ENCODE results near the gene UBASH3A. TPM values are rescaled to one million over a fixed set of nuclear protein-coding genes. Genes with fewer than 3 reads are reported as not detected.

Gene UBASH3A
- total RNA-seq, 4 donors from 2014 or later: 0.40 TPM; not detected in 3

DNA sequence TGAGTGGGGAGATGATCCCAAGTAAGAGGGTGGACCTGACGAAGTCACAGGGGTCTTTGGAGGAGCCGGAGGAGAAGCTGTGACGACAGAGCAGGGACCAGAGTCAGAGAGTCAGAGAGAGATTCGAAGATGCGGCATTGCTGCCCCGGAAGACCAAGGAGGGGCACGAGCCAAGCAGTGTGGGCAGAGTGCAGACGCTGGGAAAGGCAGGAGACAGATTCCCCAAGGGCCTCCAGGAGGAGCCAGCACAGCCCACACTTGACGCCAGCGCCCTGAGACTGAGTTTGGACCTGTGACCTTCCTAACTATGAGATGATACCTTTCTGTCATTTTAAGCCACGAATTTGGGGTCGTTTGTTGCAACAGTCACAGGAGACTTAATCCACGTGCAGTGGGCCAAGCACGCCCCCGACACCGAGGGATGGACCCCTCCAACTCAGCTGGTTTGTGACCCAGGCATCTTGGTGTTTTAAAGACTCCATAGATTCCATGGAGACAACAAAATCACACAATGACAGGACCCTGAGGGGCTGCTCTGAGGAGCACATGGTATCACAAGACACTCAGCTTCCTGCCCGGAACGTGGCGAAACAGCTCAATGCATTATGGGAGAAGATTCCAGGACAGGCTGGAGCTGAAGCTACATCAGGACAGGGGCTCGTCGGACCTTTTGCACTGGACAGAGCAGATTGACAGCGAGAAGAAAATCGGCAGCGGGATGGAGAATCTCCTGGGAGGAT, 26.3 kb upstream of the UBASH3A start:
- Histone ChIP-seq H3K36me3 (no peaks in the 10 kb centered on the region), H3K27me3 (peaks cover 38% of the 10 kb centered on the region), H3K4me3 (no peak overlapping the region), H3K27ac (no peak overlapping the region), H3K9me3 (peaks cover 0 to 12% (median 0%) of the 10 kb centered on the region in 3 donors), H3K4me1 (no peaks in the 10 kb centered on the region)
- 66 to 79% methylated on average over 5 to 18 of the region's 24 CpGs for WGBS, 2 donors (ENCODE audit: low coverage in 1 of 2)
- ATAC-seq: no peak
- no peak for TF ChIP-seq EP300 (IDR thresholded peaks at IDR 0.05)
- TF ChIP-seq, protein P1, sequence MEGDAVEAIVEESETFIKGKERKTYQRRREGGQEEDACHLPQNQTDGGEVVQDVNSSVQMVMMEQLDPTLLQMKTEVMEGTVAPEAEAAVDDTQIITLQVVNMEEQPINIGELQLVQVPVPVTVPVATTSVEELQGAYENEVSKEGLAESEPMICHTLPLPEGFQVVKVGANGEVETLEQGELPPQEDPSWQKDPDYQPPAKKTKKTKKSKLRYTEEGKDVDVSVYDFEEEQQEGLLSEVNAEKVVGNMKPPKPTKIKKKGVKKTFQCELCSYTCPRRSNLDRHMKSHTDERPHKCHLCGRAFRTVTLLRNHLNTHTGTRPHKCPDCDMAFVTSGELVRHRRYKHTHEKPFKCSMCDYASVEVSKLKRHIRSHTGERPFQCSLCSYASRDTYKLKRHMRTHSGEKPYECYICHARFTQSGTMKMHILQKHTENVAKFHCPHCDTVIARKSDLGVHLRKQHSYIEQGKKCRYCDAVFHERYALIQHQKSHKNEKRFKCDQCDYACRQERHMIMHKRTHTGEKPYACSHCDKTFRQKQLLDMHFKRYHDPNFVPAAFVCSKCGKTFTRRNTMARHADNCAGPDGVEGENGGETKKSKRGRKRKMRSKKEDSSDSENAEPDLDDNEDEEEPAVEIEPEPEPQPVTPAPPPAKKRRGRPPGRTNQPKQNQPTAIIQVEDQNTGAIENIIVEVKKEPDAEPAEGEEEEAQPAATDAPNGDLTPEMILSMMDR (IDR thresholded peaks at IDR 0.05): no peak
- no peak for TF ChIP-seq POLR2AphosphoS5 (IDR thresholded peaks at IDR 0.05)
- TF ChIP-seq POLR2A (IDR thresholded peaks at IDR 0.05): no peak

DNA sequence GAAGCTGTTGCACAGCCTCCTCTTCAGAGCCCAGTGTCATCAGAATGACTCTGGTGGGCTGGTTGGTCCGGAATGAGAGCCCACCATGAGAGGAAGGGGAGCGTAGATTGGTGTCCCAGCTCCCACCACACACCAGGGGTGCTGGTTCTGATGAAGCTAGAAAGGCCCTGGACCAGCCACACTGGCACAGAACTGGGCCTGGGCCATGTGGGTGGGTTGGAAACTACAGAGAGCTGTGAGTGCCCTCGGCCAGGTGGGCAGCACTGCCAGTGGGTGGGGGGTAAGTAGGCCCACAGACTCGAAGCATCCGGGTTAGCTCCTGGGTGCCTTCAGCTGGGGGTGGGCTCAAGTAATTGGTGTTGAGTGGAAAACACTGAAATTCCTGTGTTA, 25.8 kb upstream of the UBASH3A start:
- peaks cover 41% of the 10 kb centered on the region for H3K27me3 ChIP-seq
- peaks cover 0 to 18% (median 0%) of the 10 kb centered on the region in 3 donors for H3K9me3 ChIP-seq
- H3K27ac ChIP-seq: no peak overlapping the region
- no peaks in the 10 kb centered on the region for H3K36me3 ChIP-seq
- ATAC-seq: no peak
- no peak overlapping the region for H3K4me3 ChIP-seq
- no peak for TF ChIP-seq POLR2A (IDR thresholded peaks at IDR 0.05)
- WGBS, 2 donors (ENCODE audit: low coverage in 1 of 2): no CpG with 5 or more reads among the region's 5 CpGs
- no peaks in the 10 kb centered on the region for H3K4me1 ChIP-seq

DNA sequence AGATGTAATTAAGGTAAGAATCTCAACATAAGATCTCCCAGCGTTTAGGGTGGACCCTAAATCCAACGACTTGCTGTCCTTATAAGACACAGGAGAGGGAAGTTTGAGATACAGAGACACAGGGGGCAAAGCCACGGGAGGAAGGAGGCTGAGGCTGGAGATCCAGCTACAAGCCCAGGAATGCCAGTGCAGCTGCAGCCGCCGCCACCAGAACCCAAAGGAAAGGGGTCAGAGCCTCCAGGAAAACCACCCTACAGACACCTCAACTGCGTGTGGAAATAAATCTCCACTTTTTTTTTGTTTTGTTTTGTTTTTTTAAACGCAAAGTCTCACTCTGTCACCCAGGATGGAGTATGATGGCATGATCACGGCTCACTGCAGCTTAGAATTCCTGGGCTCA, 25.3 kb upstream of the UBASH3A start:
- no peak for ATAC-seq
- Histone ChIP-seq H3K27me3 (peaks cover 45% of the 10 kb centered on the region), H3K4me3 (no peak overlapping the region), H3K9me3 (peaks cover 0 to 21% (median 0%) of the 10 kb centered on the region in 3 donors), H3K4me1 (no peaks in the 10 kb centered on the region), H3K27ac (no peak overlapping the region), H3K36me3 (no peaks in the 10 kb centered on the region)
- TF ChIP-seq POLR2A (IDR thresholded peaks at IDR 0.05): no peak
- TF ChIP-seq, protein P1 (IDR thresholded peaks at IDR 0.05): no peak
- 62 to 71% methylated on average over 3 to 5 of the region's 8 CpGs for WGBS, 2 donors (ENCODE audit: low coverage in 1 of 2)

DNA sequence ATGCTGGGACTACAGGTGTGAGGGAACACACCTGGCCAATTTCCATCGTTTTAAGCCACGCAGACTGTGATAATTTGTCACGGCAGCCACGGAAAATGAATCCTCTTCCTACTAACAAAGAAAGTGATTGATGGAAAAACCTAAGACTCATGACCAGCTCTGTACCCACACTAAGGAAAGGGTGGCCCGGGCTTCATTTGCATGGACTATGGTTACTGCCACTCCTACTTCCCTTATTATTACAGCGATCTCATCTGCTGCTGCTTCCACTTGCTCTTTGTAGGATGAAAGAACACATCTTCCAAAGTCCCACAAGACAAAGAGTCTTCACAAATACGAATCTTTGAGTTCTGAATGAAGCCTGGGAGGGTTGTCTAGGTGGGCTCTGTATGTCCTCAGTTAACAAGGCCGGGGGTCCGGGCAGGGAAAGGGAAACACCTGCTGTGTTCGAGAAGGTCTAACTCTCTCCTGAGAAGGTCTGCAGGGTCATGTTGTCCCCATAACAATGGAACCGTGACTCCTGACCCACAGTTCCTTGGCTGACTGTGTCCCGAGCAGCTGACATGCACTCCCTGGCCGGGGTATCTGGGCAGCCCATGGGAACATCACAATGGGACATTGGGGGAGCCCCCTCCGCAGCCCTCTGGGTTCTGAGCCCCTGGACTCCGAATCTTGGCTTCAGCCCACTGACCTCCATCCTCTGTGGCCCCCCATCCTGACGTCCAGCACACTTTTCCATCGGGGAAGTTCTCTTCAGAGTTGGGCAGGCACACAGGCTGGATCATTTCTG, 24.1 kb upstream of the UBASH3A start:
- Histone ChIP-seq H3K4me1 (no peaks in the 10 kb centered on the region), H3K27ac (no peak overlapping the region), H3K27me3 (peaks cover 49% of the 10 kb centered on the region), H3K9me3 (peaks cover 0 to 21% (median 0%) of the 10 kb centered on the region in 3 donors), H3K4me3 (no peak overlapping the region), H3K36me3 (no peaks in the 10 kb centered on the region)
- WGBS, 2 donors (ENCODE audit: low coverage in 1 of 2): 60 to 78% methylated on average over 4 to 9 of the region's 17 CpGs
- no peak for TF ChIP-seq POLR2AphosphoS5 (IDR thresholded peaks at IDR 0.05)
- TF ChIP-seq EP300 (IDR thresholded peaks at IDR 0.05): no peak
- no peak for TF ChIP-seq POLR2A (IDR thresholded peaks at IDR 0.05)
- TF ChIP-seq, protein P1 (IDR thresholded peaks at IDR 0.05): no peak
- ATAC-seq: no peak

DNA sequence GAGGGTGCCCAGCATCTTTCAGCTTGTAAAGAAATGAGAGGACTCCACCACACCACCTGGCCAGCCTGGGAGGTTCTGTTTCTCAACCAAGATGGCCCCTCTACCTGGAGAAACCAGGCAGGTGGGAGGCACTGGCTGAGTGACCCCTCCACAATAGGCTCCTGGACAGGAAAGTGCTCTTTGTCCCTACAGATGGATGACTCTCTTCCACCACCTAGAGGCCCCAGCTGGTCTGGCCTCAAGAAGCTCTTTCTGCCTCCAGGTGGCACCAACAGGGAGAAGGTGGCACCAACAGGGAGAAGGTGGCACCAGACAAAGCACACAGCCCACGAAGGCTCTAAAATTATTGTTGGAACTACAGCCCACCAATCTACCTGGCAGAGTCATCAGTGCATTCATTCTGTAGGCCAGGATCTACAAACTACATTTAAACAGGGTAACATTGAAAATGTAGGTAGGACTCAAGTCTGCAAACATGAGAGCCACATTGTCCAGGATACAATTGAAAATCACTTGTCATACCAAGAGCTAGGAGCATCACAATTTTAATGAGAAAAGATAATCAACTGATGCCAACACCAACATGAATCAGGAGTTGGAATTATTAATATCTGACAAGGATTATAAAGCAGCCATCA, 22.2 kb upstream of the UBASH3A start:
- Histone ChIP-seq H3K9me3 (peaks cover 0 to 21% (median 0%) of the 10 kb centered on the region in 3 donors), H3K27ac (no peak overlapping the region), H3K4me3 (no peak overlapping the region), H3K4me1 (no peaks in the 10 kb centered on the region), H3K27me3 (peaks cover 43% of the 10 kb centered on the region), H3K36me3 (no peaks in the 10 kb centered on the region)
- ATAC-seq: no peak
- TF ChIP-seq, protein P1 (IDR thresholded peaks at IDR 0.05): peak in 3 of 4 experiments; percentile 13 to 30 (median 27)
- TF ChIP-seq POLR2AphosphoS5 (IDR thresholded peaks at IDR 0.05): no peak
- no peak for TF ChIP-seq POLR2A (IDR thresholded peaks at IDR 0.05)
- no peak for TF ChIP-seq EP300 (IDR thresholded peaks at IDR 0.05)
- no CpG with 5 or more reads among the region's 1 CpG for WGBS, 2 donors (ENCODE audit: low coverage in 1 of 2)
